ENCODE data around the gene CCDC167.
"Not testable (repeated sequence)": the region's sequence is repeated elsewhere in the genome, so short reads cannot be mapped to it uniquely, and the experiment has no call there.

The CCDC167 gene

DNA sequence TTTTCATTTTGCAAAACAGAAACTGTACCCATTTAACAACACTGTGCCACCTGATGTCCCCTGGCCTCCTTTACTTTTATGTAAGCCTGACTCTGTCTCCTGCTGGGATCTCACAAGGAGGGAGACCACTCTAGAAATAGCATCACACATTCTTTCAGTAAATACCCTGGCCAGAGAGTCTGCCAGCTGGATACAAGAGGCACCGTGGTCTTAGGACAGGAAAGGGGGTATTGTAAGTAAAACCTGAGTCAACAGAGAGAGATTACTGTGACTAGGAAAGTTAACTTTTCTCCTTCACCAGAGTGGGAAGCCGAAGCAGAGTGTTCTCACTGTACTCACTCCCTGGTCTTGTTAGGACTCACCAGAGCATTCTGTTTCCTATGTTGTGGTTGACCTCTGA is 38.9 kb downstream of the CCDC167 start:
- no peak for DNase-seq

DNA sequence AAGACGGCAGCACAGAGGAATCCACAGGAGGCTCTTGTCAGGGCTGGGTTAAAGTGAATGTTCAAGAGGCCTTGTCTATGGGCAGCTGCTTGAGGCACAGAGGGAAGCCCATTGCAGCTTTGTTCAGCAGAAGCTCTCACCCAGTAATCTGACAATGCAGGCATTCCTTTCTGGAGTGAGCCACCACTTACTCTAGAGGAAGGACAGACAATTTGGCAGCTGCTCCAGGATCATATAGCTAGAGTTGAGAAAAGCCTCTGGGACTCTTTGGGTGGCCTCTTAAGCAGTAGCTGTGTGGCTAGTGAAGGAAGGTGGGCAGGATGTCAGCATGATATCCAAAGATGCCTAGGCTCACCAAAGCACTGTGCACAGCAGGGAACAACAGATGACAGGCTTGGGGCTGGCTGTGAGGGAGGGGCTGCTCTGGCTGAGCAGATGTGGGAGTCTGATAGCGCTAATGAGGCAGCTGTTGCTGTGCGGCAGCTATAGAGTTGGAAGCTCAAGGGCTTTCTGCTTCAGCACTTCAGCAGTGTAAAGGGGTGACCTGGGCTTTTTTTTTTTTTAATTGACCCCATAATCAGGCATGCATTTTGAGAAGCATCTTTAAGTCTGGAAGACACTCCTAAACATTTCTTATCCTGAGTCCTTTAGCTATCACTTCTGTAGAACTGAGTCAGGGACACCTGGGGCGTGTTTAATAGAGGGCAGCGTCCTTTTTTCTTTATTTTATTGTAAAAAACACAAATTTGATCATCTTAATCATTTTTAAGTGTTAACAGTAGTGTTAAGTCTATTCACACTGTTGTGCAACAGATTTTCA is 39.5 kb downstream of the CCDC167 start:
- DNase-seq, result no peak

DNA sequence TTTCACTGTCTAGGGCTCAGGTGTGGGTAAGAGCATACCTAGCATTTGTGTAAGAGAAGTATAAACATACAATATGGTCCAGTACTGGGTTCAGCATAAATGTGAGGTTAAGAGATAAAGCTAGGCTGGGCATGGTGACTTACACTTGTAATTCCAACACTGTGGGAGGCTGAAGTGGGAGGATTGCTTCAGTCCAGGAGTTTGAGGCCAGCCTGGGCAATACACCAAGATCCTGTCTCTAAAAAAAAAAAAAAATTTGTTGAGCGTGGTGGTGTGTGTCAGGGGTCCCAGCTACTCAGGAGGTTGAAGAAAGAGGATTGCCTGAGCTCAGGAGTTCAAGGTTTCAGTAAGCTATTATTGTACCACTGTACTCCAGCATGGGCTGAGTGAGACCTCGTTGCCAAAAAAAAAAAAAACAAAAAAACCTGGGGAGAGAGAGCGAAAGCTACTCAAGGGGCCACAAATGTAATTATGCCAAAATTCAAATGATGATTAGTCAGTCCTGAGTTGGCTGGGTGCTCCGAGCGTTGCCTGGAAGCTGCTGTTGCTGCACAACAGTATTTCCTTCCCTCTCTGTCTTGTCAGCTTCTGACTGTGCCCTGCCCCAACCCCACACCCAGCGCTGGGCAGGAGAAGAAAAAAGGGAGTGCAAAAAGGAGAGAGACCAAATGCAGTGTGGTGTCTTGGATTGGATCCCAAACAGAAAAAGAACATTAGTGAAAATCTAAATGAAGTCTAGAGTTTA is 42.7 kb downstream of the CCDC167 start:
- peak; percentile 95 for DNase-seq

DNA sequence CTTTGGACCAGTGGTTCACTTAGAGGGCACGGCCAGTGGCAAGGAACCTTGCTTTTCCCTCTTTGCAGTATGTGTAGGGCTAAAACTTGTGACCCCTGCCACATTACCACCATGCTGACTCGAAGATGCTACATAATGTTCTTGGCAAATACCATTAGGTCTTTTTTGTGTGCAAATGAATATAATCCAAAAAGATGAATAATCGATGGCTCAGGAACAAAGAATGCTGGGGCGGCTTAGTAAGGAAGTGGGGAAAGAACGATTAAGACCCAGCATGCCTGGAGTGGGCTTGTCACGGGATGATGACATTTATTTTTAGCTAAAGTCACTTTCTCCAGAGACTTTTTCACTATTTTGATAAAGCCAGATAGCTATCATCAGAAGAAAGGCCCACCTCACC is 43.6 kb downstream of the CCDC167 start:
- DNase-seq, result peak; percentile 94

DNA sequence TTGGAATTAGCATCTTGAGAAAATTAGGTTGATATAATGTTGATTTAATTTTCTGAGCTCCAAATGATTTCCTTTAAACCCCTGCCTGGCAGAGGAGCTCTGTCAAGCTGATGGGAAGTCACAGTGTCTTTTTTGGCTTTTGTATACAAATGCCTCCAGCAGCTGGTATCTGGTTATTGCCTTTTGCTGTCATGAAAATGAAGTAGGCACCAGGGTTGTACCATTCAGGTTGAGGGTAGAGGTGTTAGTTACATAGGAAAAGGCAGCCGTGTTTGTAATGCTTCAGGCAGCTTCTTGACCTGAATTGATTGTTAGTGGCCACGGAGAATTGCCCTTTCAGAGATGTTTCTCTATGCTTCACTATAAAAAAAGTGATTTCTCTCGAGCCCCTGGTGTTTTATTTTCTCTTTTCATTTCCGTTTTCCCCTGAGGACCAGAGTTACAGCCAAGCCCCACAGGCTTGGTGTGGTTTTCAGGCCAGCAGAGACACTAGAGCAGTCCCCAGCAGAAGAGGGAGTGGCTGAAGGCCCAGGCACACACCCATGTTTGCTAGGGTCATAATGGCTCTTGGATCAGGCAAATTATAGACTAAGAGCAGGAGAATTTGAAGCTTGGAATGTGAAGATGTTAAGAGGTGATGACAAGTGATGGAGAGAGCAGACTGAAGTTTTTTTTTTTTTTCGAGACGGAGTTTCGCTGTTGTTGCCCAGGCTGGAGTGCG is 45.1 kb downstream of the CCDC167 start:
- no peak for DNase-seq

DNA sequence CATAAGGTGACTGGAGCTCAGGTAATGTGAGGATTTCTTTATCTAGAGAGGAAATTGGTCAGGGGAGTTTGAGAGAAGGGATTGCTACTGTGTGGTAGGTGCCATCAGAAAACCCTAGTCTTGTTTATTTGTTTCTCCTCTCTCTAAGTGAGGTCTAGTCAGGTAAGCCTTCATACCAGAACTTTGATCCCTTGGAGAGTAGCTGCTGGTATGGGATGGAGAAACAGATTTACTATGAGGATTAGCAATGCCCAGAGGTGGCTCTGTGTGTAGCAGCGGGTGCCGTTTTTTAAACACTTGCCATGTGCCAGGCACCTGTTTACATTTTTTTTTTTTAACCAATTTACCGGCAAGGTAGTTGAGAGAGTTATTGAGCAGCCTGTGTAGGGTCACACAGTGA is 47.2 kb downstream of the CCDC167 start:
- DNase-seq, result no peak

DNA sequence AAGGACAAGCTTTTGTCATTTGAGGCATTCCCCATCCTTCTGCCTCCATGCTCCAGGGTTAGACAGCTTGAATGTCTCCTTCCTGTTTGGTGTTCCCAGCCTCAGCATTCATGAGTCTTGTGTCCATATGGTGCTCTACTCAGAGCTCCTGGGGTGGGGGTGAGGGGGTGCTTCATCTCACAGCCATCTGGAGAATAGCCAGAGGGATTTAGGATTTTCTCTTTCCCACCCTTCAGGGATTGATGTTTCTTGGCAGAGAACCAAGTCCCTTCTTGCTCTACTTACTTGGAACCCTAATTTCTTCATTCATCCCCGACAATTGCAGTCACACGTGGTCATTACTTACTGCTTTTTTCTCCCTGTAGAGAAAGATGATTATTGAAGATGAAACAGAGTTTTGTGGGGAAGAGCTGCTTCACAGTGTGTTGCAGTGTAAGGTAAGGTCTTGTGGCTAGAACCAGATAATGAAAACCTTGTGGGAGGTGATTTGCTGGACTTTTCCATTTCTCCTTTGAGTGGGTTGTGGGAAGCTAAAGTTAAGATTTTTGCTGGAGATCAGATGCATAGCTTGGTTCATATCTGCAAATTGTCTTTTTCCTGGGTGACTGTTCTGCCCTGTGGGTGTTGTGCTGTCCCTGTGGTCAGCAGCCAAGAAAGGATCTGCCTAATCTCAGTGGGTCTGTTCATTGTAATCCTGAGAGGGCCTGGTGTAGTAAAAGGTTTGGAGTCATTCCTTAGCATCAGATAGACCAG is 48.1 kb downstream of the CCDC167 start:
- no peak for DNase-seq

DNA sequence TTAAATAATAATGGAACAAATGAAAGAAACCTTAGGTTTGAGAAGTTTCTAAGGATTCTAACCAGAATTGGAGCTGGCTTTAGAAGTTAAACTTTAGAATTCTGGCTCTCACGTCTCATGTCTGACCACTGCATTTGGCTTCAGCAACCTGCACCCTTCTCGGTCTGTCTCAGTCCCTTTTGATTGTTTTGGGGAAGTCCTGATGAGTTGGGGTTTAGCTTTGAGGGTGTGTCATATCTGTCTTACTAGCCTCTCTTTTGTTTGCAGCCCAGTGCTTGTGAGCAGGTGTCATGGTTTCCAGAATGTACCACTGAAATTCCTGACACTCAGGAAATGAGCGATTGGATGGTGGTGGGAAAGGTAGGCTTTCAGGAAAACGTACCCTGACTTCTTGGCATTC is 49.7 kb downstream of the CCDC167 start:
- DNase-seq, result no peak

DNA sequence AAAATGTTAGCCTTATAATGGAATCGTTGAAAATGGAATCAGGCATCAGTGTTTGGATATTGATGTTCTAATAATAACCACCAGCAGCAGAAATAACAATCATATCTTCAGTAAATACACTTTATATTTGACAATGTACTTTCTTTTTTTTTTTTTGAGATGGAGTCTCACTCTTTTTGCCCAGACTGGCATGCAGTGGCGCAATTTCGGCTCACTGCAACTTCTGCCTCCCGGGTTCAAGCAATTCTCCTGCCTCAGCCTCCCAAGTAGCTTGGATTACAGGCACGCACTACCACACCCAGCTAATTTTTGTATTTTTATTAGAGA is 56.5 kb downstream of the CCDC167 start:
- DNase-seq, result not testable (repeated sequence)

DNA sequence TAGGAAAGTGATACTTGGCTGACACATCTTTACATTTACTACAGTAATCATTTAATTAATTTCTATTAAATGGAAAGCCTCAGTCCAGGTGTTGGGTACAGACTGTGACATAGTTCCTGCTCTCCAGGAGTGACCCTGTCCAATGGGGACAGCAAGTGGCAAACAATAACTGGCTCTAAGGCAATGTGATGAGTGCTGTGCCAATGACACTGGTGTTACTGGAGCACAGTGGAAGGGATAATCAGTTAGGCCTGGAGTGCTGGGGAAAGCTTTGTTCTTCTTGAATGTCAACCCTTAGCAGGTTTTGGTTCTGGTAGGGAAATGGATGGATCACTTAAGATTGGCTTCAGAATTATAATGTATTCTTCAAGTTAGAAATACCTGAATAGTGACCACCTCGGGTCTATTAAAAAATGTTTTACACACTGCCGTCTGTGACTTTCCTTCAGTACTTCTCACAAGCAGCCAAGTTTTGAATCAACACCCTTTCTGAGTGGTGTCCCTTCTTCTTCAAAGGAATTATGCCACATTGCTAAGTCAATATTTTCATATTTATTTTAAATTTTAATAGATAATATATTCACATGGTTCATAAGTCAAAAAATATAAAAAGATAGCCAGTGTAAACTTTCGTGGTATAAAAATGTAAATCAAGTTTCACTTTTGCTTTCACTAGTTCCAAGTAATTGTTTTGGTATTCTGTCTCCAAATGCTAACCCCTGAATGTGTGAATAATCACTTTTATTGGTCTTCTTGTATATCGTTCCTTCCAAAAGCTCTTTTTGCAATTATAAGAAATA is 57.1 kb downstream of the CCDC167 start:
- no peak for DNase-seq

DNA sequence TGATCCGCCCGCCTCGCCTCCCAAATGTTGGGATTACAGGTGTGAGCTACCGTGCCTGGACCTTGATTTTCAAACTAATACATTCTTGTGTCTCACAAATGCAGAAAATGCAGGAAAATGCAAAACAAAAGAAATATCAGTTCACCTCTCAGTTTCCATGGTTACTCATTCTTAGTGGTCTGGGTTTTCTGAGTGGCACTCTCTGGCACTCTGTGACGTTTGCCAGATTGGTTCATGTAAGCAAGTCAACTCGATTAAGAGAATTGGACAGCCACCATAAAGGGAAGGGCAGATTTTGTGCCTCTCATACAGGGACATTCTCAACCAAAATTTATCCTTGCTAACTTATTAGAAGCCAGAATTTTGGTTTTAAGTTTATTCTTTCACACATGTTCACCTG is 58.0 kb downstream of the CCDC167 start:
- no peak for DNase-seq

DNA sequence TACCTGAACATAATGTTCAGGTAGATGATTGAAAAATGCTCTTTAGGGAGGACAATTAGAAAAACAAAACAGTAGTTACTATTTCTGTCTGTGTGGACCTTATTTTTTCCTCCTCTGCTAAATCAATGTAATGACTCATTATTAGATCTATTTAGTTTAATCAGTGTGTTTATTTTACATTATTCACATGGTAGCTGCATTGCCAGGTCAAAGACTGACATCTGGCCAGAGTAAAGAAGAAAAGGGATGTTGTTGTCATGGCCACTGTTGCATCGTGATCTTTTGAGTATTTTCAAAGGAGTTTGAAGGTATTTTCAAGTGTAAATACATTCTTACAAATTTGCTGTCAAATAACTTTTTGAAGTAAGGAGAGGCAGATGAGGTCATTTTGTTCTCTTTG is 60.8 kb downstream of the CCDC167 start:
- no peak for DNase-seq

DNA sequence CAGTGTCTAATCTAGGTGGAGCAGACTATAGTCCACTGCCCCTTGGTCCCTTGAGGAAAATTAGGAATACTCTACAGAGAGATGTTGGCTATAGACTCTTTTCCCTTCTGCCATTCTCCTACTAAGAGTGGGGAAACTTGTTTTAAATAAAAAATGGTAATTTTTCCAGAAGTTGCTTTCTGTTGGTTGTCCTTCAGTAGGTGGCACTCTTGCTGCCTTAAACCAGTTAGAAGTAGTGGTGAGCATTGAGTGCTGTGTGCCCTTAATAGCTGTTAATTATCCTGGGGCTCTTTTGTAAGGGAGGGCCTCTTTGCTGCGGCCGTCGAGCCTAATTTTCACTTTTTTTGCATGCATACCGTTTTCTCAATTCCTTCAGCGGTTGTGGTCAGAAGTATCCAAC is 63.9 kb downstream of the CCDC167 start:
- no peak for DNase-seq

DNA sequence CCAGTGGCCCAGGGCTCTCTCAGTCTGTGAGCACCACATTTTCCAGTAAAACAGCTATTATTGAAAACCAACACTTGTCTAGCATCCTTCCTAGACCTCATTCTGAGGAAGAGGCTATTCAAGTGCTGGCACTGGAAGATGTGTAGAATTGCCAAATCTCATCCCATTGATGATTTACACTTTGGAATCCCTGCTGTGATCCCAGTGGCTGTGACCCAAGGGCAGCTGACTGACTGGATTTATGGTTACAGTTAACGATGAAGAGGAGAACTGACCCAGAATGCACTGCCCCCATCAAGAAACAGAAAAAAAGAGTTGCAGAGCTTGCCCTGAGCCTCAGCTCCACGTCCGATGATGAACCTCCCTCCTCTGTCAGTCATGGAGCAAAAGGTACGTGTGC is 64.3 kb downstream of the CCDC167 start:
- no peak for DNase-seq

DNA sequence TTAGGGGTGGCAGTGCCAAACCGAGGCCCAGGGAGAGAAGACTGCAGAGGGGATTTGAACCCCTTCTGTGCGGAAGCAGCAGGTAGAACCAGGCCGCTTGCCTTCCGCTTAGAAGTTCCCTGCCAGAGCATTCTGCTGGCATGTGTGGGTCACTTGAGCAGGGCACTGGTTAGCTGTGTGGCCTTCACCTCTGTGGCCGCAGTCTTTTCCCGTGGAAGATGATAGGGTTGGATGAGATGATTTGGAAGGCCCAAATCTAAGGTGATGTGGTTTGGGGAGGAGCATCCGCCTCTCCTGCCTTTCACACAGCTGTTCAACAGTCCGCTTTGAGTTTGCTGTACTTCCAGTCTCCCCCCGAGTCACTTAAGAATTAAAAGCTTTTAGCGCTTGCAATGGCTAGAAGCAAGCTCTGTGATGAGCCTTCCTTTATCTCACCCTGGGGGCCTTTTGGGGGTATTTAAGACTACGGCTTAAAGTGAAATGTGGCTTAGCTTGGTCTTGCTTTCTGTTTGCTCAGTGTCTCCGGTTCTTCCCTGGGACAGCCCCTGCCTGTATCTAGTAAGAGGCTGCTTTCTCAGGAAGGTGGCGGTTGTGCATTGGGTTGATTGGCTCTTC is 65.9 kb downstream of the CCDC167 start:
- DNase-seq, result no peak

Measured in HCEC 1CT (cell line).